ENCODE data around the gene SUSD1. TPM values are rescaled to one million over a fixed set of nuclear protein-coding genes. Genes with fewer than 3 reads are reported as not detected.
"Not testable (repeated sequence)": the region's sequence is repeated elsewhere in the genome, so short reads cannot be mapped to it uniquely, and the experiment has no call there.

SUSD1 gene
- total RNA-seq, 1 donor from 2014 or later = 19.9 TPM

GRCh38 chr9:112137066-112137465, 38.0 kb downstream of the SUSD1 start:
- H3K4me3 Mint-ChIP-seq (ENCODE audit: unreplicated experiment) = no peak overlapping the region
- H3K27me3 Mint-ChIP-seq (ENCODE audit: unreplicated experiment) = no peaks in the 10 kb centered on the region
- H3K9me3 Mint-ChIP-seq (ENCODE audit: unreplicated experiment) = no peaks in the 10 kb centered on the region
- peaks cover 9% of the 10 kb centered on the region for H3K36me3 Mint-ChIP-seq (ENCODE audit: unreplicated experiment)
- H3K27ac Mint-ChIP-seq (ENCODE audit: unreplicated experiment) = no peak overlapping the region
- no peak for TF ChIP-seq CTCF (IDR thresholded peaks at IDR 0.05; ENCODE audit: partially characterized antibody, unreplicated experiment)
- DNase-seq = no peak
- no peaks in the 10 kb centered on the region for H3K4me1 Mint-ChIP-seq (ENCODE audit: low read depth, unreplicated experiment)

- DNase-seq = no peak
- Mint-ChIP-seq H3K36me3 (ENCODE audit: unreplicated experiment) (peaks cover 9% of the 10 kb centered on the region), H3K27me3 (ENCODE audit: unreplicated experiment) (no peaks in the 10 kb centered on the region), H3K27ac (ENCODE audit: unreplicated experiment) (no peak overlapping the region), H3K4me1 (ENCODE audit: low read depth, unreplicated experiment) (no peaks in the 10 kb centered on the region), H3K4me3 (ENCODE audit: unreplicated experiment) (no peak overlapping the region), H3K9me3 (ENCODE audit: unreplicated experiment) (no peaks in the 10 kb centered on the region)
- no peak for TF ChIP-seq CTCF (IDR thresholded peaks at IDR 0.05; ENCODE audit: partially characterized antibody, unreplicated experiment)
Observed at GRCh38 chr9:112135706-112136105, 39.4 kb downstream of the SUSD1 start.

GRCh38 chr9:112133806-112134205, 41.3 kb downstream of the SUSD1 start:
- H3K27me3 Mint-ChIP-seq (ENCODE audit: unreplicated experiment); H3K4me1 Mint-ChIP-seq (ENCODE audit: low read depth, unreplicated experiment); H3K27ac Mint-ChIP-seq (ENCODE audit: unreplicated experiment); H3K36me3 Mint-ChIP-seq (ENCODE audit: unreplicated experiment); DNase-seq; H3K9me3 Mint-ChIP-seq (ENCODE audit: unreplicated experiment); H3K4me3 Mint-ChIP-seq (ENCODE audit: unreplicated experiment): not testable (repeated sequence)

GRCh38 chr9:112132356-112132755, 42.7 kb downstream of the SUSD1 start:
- no peak overlapping the region for H3K27ac Mint-ChIP-seq (ENCODE audit: unreplicated experiment)
- H3K4me1 Mint-ChIP-seq (ENCODE audit: low read depth, unreplicated experiment) = no peaks in the 10 kb centered on the region
- TF ChIP-seq CTCF (IDR thresholded peaks at IDR 0.05; ENCODE audit: partially characterized antibody, unreplicated experiment) = no peak
- no peaks in the 10 kb centered on the region for H3K27me3 Mint-ChIP-seq (ENCODE audit: unreplicated experiment)
- peaks cover 14% of the 10 kb centered on the region for H3K36me3 Mint-ChIP-seq (ENCODE audit: unreplicated experiment)
- DNase-seq = no peak
- no peaks in the 10 kb centered on the region for H3K9me3 Mint-ChIP-seq (ENCODE audit: unreplicated experiment)
- H3K4me3 Mint-ChIP-seq (ENCODE audit: unreplicated experiment) = no peak overlapping the region

- no peak for DNase-seq
- no peaks in the 10 kb centered on the region for H3K4me1 Mint-ChIP-seq (ENCODE audit: low read depth, unreplicated experiment)
- no peak overlapping the region for H3K27ac Mint-ChIP-seq (ENCODE audit: unreplicated experiment)
- TF ChIP-seq CTCF (IDR thresholded peaks at IDR 0.05; ENCODE audit: partially characterized antibody, unreplicated experiment) = no peak
- H3K4me3 Mint-ChIP-seq (ENCODE audit: unreplicated experiment) = no peak overlapping the region
- H3K9me3 Mint-ChIP-seq (ENCODE audit: unreplicated experiment) = no peaks in the 10 kb centered on the region
- no peaks in the 10 kb centered on the region for H3K27me3 Mint-ChIP-seq (ENCODE audit: unreplicated experiment)
- H3K36me3 Mint-ChIP-seq (ENCODE audit: unreplicated experiment) = peaks cover 14% of the 10 kb centered on the region
Observed at GRCh38 chr9:112130997-112131396, 44.1 kb downstream of the SUSD1 start.

- Mint-ChIP-seq H3K27ac (ENCODE audit: unreplicated experiment) (no peak overlapping the region), H3K27me3 (ENCODE audit: unreplicated experiment) (no peaks in the 10 kb centered on the region), H3K36me3 (ENCODE audit: unreplicated experiment) (peaks cover 14% of the 10 kb centered on the region), H3K9me3 (ENCODE audit: unreplicated experiment) (no peaks in the 10 kb centered on the region), H3K4me3 (ENCODE audit: unreplicated experiment) (no peak overlapping the region), H3K4me1 (ENCODE audit: low read depth, unreplicated experiment) (no peaks in the 10 kb centered on the region)
- DNase-seq = no peak
- no peak for TF ChIP-seq CTCF (IDR thresholded peaks at IDR 0.05; ENCODE audit: partially characterized antibody, unreplicated experiment)
Observed at GRCh38 chr9:112130347-112130746, 44.8 kb downstream of the SUSD1 start.
